Stomach (tissue), 9 donors: ENCODE results near the gene OTUD3. TPM values are rescaled to one million over a fixed set of nuclear protein-coding genes. Genes with fewer than 3 reads are reported as not detected.

Source experiments
- DNase-seq, 2 donors: peaks; one replicate each; pipeline versions ENCODE4 v3.0.0 to v3.0.0-alpha.2; 2013 to 2019
- H3K27ac ChIP-seq, 5 donors: fragments of 200-600 bp in 4 of 5; sonication (generic) in 4 of 5; one replicate each; pipeline ENCODE4 v1.5.1; 2013 to 2019; ENCODE audit warnings: mild to moderate bottlenecking in 1 of 5, moderate library complexity in 1 of 5
- H3K27me3 ChIP-seq, 3 donors: fragments of 200-600 bp; sonication (generic); one replicate each; pipeline ENCODE4 v1.5.1; 2017 to 2019; ENCODE audit warnings: mixed run types in 1 of 3
- H3K36me3 ChIP-seq, 4 donors: fragments of 200-600 bp; sonication (generic); 1 replicate in 3 of 4; 2 replicates in 1 of 4; pipeline ENCODE4 v1.5.1; 2016 to 2019
- H3K4me1 ChIP-seq, 4 donors: fragments of 200-600 bp; sonication (generic); one replicate each; pipeline ENCODE4 v1.5.1; 2016 to 2019
- H3K4me3 ChIP-seq, 4 donors: fragments of 200-600 bp; sonication (generic) in 3 of 4; one replicate each; pipeline ENCODE4 v1.5.1; 2016 to 2019; ENCODE audit warnings: mild to moderate bottlenecking in 1 of 4
- H3K9me3 ChIP-seq, 4 donors: fragments of 200-600 bp; sonication (generic); one replicate each; pipeline ENCODE4 v1.5.1; 2016 to 2019
- CTCF ChIP-seq, 7 experiments: fragments of 450-650 bp in 4 of 7; fragments of 200-600 bp in 3 of 7; sonication (generic) in 3 of 7; IDR thresholded peaks; one replicate each; pipeline ENCODE4 v1.5.1; 2016 to 2019; ENCODE audit warnings: antibody characterized with exemption in 7 of 7, control low read depth in 2 of 7, mild to moderate bottlenecking in 1 of 7
- EP300 ChIP-seq: sonication (generic); formaldehyde crosslinking; IDR thresholded peaks from one replicate; pipeline ENCODE4 v1.6.1; 2017; ENCODE audit warnings: antibody characterized with exemption
- POLR2A ChIP-seq, 4 donors: fragments of 450-650 bp; IDR thresholded peaks; one replicate each; pipeline ENCODE4 v1.6.1; 2016; ENCODE audit warnings: antibody characterized with exemption in 4 of 4, control low read depth in 2 of 4, mild to moderate bottlenecking in 1 of 4, moderate library complexity in 1 of 4
- POLR2AphosphoS5 ChIP-seq, 3 donors: sonication (generic); formaldehyde crosslinking; IDR thresholded peaks; one replicate each; pipeline ENCODE4 v1.6.1; 2016; ENCODE audit warnings: antibody characterized with exemption in 3 of 3
- WGBS, 5 donors: extraction: QIAGEN DNeasy Blood & Tissue Kit in 3 of 5; methylation state at CpG; one replicate each; pipeline versions ENCODE4 v1.1.5 to v1.1.7; 2013 to 2018; 5-methylcytosine and 5-hydroxymethylcytosine counted together
- intact Hi-C: fragments of 100-400 bp; cut with DNase I; formaldehyde crosslinking; loops from one replicate; pipeline ENCODE4 v1.15.1; 2023; ENCODE audit warnings: low total_unique reads
- polyA plus RNA-seq, 3 donors: library from polyadenylated mRNA; stranded (reverse); fragments of 200-250 nt; gene quantifications; one replicate each; pipeline ENCODE4 v1.2.3, GENCODE V29; 2013
- total RNA-seq, 5 donors: library from RNA; depleted of rRNA; stranded (reverse); fragments of >200 nt; gene quantifications; one replicate each; pipeline versions ENCODE4 v1.1.0 to v1.2.3, GENCODE V29; 2014 to 2016
- donor health status: healthy with polysubstance abuse.
- donor health status: Bipolar disorder and iron deficiency.
- donor health status: healthy.

Gene OTUD3
- total and polyA plus RNA-seq, 8 donors, result 0.93 to 13.2 (median 3.9) TPM

- peaks cover 7 to 31% (median 25%) of the 10 kb centered on the region in 4 donors for H3K9me3 ChIP-seq
- no peak overlapping the region for H3K27ac ChIP-seq
- no peaks in the 10 kb centered on the region for H3K4me1 ChIP-seq
- TF ChIP-seq EP300, result no peak
- H3K27me3 ChIP-seq, result no peaks in the 10 kb centered on the region
- WGBS, 5 donors, result 0 to 85% (median 0%) methylated on average over 1 of the region's 1 CpG
- intact Hi-C loops, result no loop called here
- no peaks in the 10 kb centered on the region for H3K36me3 ChIP-seq
- H3K4me3 ChIP-seq, result no peak overlapping the region
- no peak for DNase-seq
Observed at GRCh38 chr1:19932866-19933265, 50.7 kb downstream of the OTUD3 start.

- H3K27me3 ChIP-seq, result no peaks in the 10 kb centered on the region
- no peak overlapping the region for H3K27ac ChIP-seq
- 82 to 92% (median 89%) methylated on average over 7 of the region's 7 CpGs for WGBS, 5 donors
- H3K4me1 ChIP-seq, result no peaks in the 10 kb centered on the region
- no peaks in the 10 kb centered on the region for H3K36me3 ChIP-seq
- peaks cover 7 to 31% (median 25%) of the 10 kb centered on the region in 4 donors for H3K9me3 ChIP-seq
- intact Hi-C loops, result no loop called here
- DNase-seq, result no peak
- H3K4me3 ChIP-seq, result no peak overlapping the region
- TF ChIP-seq POLR2A (IDR thresholded peaks at IDR 0.05) (no peak), POLR2AphosphoS5 (IDR thresholded peaks at IDR 0.05) (no peak), EP300 (no peak)
Observed at GRCh38 chr1:19934336-19934735, 52.1 kb downstream of the OTUD3 start.

GRCh38 chr1:19936061-19936750 lies 54.0 kb downstream of the OTUD3 start:
- H3K27ac ChIP-seq, result no peak overlapping the region
- H3K4me1 ChIP-seq, result no peaks in the 10 kb centered on the region
- peaks cover 4 to 23% (median 18%) of the 10 kb centered on the region in 4 donors for H3K9me3 ChIP-seq
- TF ChIP-seq POLR2A (IDR thresholded peaks at IDR 0.05) (no peak), POLR2AphosphoS5 (IDR thresholded peaks at IDR 0.05) (no peak), EP300 (no peak), CTCF (IDR thresholded peaks at IDR 0.05) (no peak)
- H3K4me3 ChIP-seq, result no peak overlapping the region
- H3K27me3 ChIP-seq, result no peaks in the 10 kb centered on the region
- intact Hi-C loops, result no loop called here
- H3K36me3 ChIP-seq, result no peaks in the 10 kb centered on the region
- DNase-seq, result no peak
- WGBS, 5 donors, result 71 to 80% (median 74%) methylated on average over 3 of the region's 3 CpGs

GRCh38 chr1:19938472-19938871 lies 56.3 kb downstream of the OTUD3 start:
- H3K9me3 ChIP-seq, result peaks cover 0 to under 1% (median 0%) of the 10 kb centered on the region in 4 donors
- 88 to 95% (median 90%) methylated on average over 1 of the region's 1 CpG for WGBS, 5 donors
- TF ChIP-seq POLR2AphosphoS5 (IDR thresholded peaks at IDR 0.05), result no peak
- TF ChIP-seq EP300, result no peak
- no peak for TF ChIP-seq CTCF (IDR thresholded peaks at IDR 0.05)
- TF ChIP-seq POLR2A (IDR thresholded peaks at IDR 0.05), result no peak
- no peaks in the 10 kb centered on the region for H3K4me1 ChIP-seq
- H3K36me3 ChIP-seq, result no peaks in the 10 kb centered on the region
- intact Hi-C loops, result no loop called here
- no peak overlapping the region for H3K4me3 ChIP-seq
- no peak overlapping the region for H3K27ac ChIP-seq
- no peaks in the 10 kb centered on the region for H3K27me3 ChIP-seq
- no peak for DNase-seq

- Histone ChIP-seq H3K27ac (no peak overlapping the region), H3K9me3 (no peaks in the 10 kb centered on the region), H3K27me3 (no peaks in the 10 kb centered on the region), H3K36me3 (no peaks in the 10 kb centered on the region), H3K4me1 (no peaks in the 10 kb centered on the region), H3K4me3 (no peak overlapping the region)
- DNase-seq, result no peak
- intact Hi-C loops, result no loop called here
- no peak for TF ChIP-seq POLR2A (IDR thresholded peaks at IDR 0.05)
- no peak for TF ChIP-seq CTCF (IDR thresholded peaks at IDR 0.05)
- no peak for TF ChIP-seq POLR2AphosphoS5 (IDR thresholded peaks at IDR 0.05)
- no peak for TF ChIP-seq EP300
- WGBS, 5 donors, result 53 to 67% (median 60%) methylated on average over 7 of the region's 7 CpGs
Observed at GRCh38 chr1:19940486-19941205, 58.5 kb downstream of the OTUD3 start.
